GM12878 (cell line): Measurements from ENCODE around the gene IFT122. TPM values are rescaled to one million over a fixed set of nuclear protein-coding genes. Genes with fewer than 3 reads are reported as not detected.
A peak's percentile ranks its signal among the peaks of the same experiment; 100 is the strongest.

Experiments used
- polyA plus RNA-seq, 11 experiments: library from polyadenylated mRNA; depleted of rRNA in 4 of 11; unstranded in 6 of 11; stranded (reverse) in 5 of 11; fragments of >200 nt; fragmentation: Nextera tagmentation in 4 of 11; fragmentation: Illumina TruSeq in 1 of 11; extraction: Ambion mirVana in 4 of 11; extraction: Trizol in 1 of 11; gene quantifications; 1 replicate in 1 of 11; 2 replicates in 10 of 11; pipeline versions ENCODE4 v1.2.1 to v1.2.3, GENCODE V29; 2011 to 2016; ENCODE audit warnings: inconsistent platforms in 2 of 11, missing spikeins in 2 of 11, low read depth in 1 of 11
- small RNA-seq: library from RNA; depleted of rRNA; stranded (forward); fragments of <200 nt; gene quantifications from one replicate; pipeline ENCODE3, GENCODE V24; 2014
- total RNA-seq, 4 experiments: library from RNA; depleted of rRNA in 3 of 4; stranded (reverse); fragments of >200 nt in 3 of 4; fragmentation: Illumina TruSeq in 1 of 4; extraction: Trizol in 1 of 4; gene quantifications; 2 replicates each; pipeline versions ENCODE4 v1.2.1 to v1.2.3, GENCODE V29; 2013 to 2021

IFT122 gene
- total and polyA plus RNA-seq, 10 of the 15 experiments (the other 5 are each of a cell fraction or from before 2014, with no cell fraction given) = 1.8 to 19.2 (median 8.4) TPM

Small RNAs within 50 kb of the gene (small RNA-seq; reads per million reads assigned to genes)
- 7.9 reads per million, percentile 93 among the genes with 10 or more reads in this experiment for gene SNORA7B

Other genes with a start within 250 kb of the IFT122 start
- 106 and 118 TPM in 2 replicates for gene COPG1, start 190.6 kb upstream of the IFT122 start, total RNA-seq (2014; rRNA removed)
- gene COPG1, start 190.6 kb upstream of the IFT122 start, total RNA-seq (2014; rRNA removed; fragmentation: Illumina TruSeq; extraction: Trizol) = 80.5 and 87.2 TPM in 2 replicates
- gene COPG1, start 190.6 kb upstream of the IFT122 start, total RNA-seq (2021) = 128 and 138 TPM in 2 replicates
- 43.8 and 66.8 TPM in 2 replicates for gene COPG1, start 190.6 kb upstream of the IFT122 start, polyA plus RNA-seq (2011; rRNA removed)
- 62.0 and 78.1 TPM in 2 replicates for gene COPG1, start 190.6 kb upstream of the IFT122 start, polyA plus RNA-seq (2014; fragmentation: Illumina TruSeq; extraction: Trizol)
- 100 to 1,000 TPM in 1 of 2 experiments, 10 to 100 TPM in 1; 54.8 to 102 TPM for gene COPG1, start 190.6 kb upstream of the IFT122 start, polyA plus RNA-seq (2014; fragmentation: Nextera tagmentation; extraction: Ambion mirVana)
- gene COPG1, start 190.6 kb upstream of the IFT122 start, polyA plus RNA-seq (2014; rRNA removed) = 61.7 and 77.7 TPM in 2 replicates
- 100 to 1,000 TPM; 131 to 143 TPM for gene COPG1, start 190.6 kb upstream of the IFT122 start, polyA plus RNA-seq (2016; fragmentation: Nextera tagmentation; extraction: Ambion mirVana)
- gene HMCES, start 161.4 kb upstream of the IFT122 start, total RNA-seq (2014; rRNA removed) = 16.7 and 22.7 TPM in 2 replicates
- gene HMCES, start 161.4 kb upstream of the IFT122 start, total RNA-seq (2014; rRNA removed; fragmentation: Illumina TruSeq; extraction: Trizol) = 11.9 and 12.4 TPM in 2 replicates
- gene HMCES, start 161.4 kb upstream of the IFT122 start, total RNA-seq (2021) = 25.5 and 33.4 TPM in 2 replicates
- gene HMCES, start 161.4 kb upstream of the IFT122 start, polyA plus RNA-seq (2011; rRNA removed) = 21.3 and 42.6 TPM in 2 replicates
- gene HMCES, start 161.4 kb upstream of the IFT122 start, polyA plus RNA-seq (2014; fragmentation: Illumina TruSeq; extraction: Trizol) = 29.6 and 31.2 TPM in 2 replicates
- gene HMCES, start 161.4 kb upstream of the IFT122 start, polyA plus RNA-seq (2014; fragmentation: Nextera tagmentation; extraction: Ambion mirVana) = 10 to 100 TPM; 17.2 to 18.5 TPM
- gene HMCES, start 161.4 kb upstream of the IFT122 start, polyA plus RNA-seq (2014; rRNA removed) = 21.9 and 25.0 TPM in 2 replicates
- gene HMCES, start 161.4 kb upstream of the IFT122 start, polyA plus RNA-seq (2016; fragmentation: Nextera tagmentation; extraction: Ambion mirVana) = 10 to 100 TPM; 45.3 to 49.8 TPM
- gene EFCAB12, start 11.6 kb upstream of the IFT122 start, total RNA-seq (2014; rRNA removed) = 0.34 and 0.38 TPM in 2 replicates
- 0.27 and 0.37 TPM in 2 replicates for gene EFCAB12, start 11.6 kb upstream of the IFT122 start, total RNA-seq (2014; rRNA removed; fragmentation: Illumina TruSeq; extraction: Trizol)
- 0.61 and 0.67 TPM in 2 replicates for gene EFCAB12, start 11.6 kb upstream of the IFT122 start, total RNA-seq (2021)
- gene EFCAB12, start 11.6 kb upstream of the IFT122 start, polyA plus RNA-seq (2011; rRNA removed) = 0.36 and 0.38 TPM in 2 replicates
- 0.30 and 0.66 TPM in 2 replicates for gene EFCAB12, start 11.6 kb upstream of the IFT122 start, polyA plus RNA-seq (2014; fragmentation: Illumina TruSeq; extraction: Trizol)
- under 1 TPM; 0.02 to 0.03 TPM for gene EFCAB12, start 11.6 kb upstream of the IFT122 start, polyA plus RNA-seq (2014; fragmentation: Nextera tagmentation; extraction: Ambion mirVana)
- 0.81 and 0.85 TPM in 2 replicates for gene EFCAB12, start 11.6 kb upstream of the IFT122 start, polyA plus RNA-seq (2014; rRNA removed)
- under 1 TPM; 0.21 to 0.32 TPM for gene EFCAB12, start 11.6 kb upstream of the IFT122 start, polyA plus RNA-seq (2016; fragmentation: Nextera tagmentation; extraction: Ambion mirVana)
- 46.1 and 57.9 TPM in 2 replicates for gene MBD4, start 276 bp upstream of the IFT122 start, total RNA-seq (2014; rRNA removed)
- 56.6 and 57.2 TPM in 2 replicates for gene MBD4, start 276 bp upstream of the IFT122 start, total RNA-seq (2014; rRNA removed; fragmentation: Illumina TruSeq; extraction: Trizol)
- 42.2 and 44.1 TPM in 2 replicates for gene MBD4, start 276 bp upstream of the IFT122 start, total RNA-seq (2021)
- gene MBD4, start 276 bp upstream of the IFT122 start, polyA plus RNA-seq (2011; rRNA removed) = 43.9 and 65.4 TPM in 2 replicates
- 59.0 and 71.3 TPM in 2 replicates for gene MBD4, start 276 bp upstream of the IFT122 start, polyA plus RNA-seq (2014; fragmentation: Illumina TruSeq; extraction: Trizol)
- 10 to 100 TPM; 17.7 to 23.6 TPM for gene MBD4, start 276 bp upstream of the IFT122 start, polyA plus RNA-seq (2014; fragmentation: Nextera tagmentation; extraction: Ambion mirVana)
- gene MBD4, start 276 bp upstream of the IFT122 start, polyA plus RNA-seq (2014; rRNA removed) = 48.2 and 51.8 TPM in 2 replicates
- gene MBD4, start 276 bp upstream of the IFT122 start, polyA plus RNA-seq (2016; fragmentation: Nextera tagmentation; extraction: Ambion mirVana) = 10 to 100 TPM; 52.8 to 54.7 TPM
- gene RHO, start 88.4 kb downstream of the IFT122 start, total RNA-seq (2014; rRNA removed) = not detected in 2 replicates
- gene RHO, start 88.4 kb downstream of the IFT122 start, total RNA-seq (2014; rRNA removed; fragmentation: Illumina TruSeq; extraction: Trizol) = not detected in 2 replicates
- not detected in 2 replicates for gene RHO, start 88.4 kb downstream of the IFT122 start, total RNA-seq (2021)
- gene RHO, start 88.4 kb downstream of the IFT122 start, polyA plus RNA-seq (2011; rRNA removed) = not detected in 2 replicates
- gene RHO, start 88.4 kb downstream of the IFT122 start, polyA plus RNA-seq (2014; fragmentation: Illumina TruSeq; extraction: Trizol) = not detected in 2 replicates
- gene RHO, start 88.4 kb downstream of the IFT122 start, polyA plus RNA-seq (2014; fragmentation: Nextera tagmentation; extraction: Ambion mirVana) = not detected
- gene RHO, start 88.4 kb downstream of the IFT122 start, polyA plus RNA-seq (2014; rRNA removed) = not detected in 2 replicates
- gene RHO, start 88.4 kb downstream of the IFT122 start, polyA plus RNA-seq (2016; fragmentation: Nextera tagmentation; extraction: Ambion mirVana) = not detected
- gene H1-8, start 103.0 kb downstream of the IFT122 start, total RNA-seq (2014; rRNA removed) = not detected in 2 replicates
- not detected in 2 replicates for gene H1-8, start 103.0 kb downstream of the IFT122 start, total RNA-seq (2014; rRNA removed; fragmentation: Illumina TruSeq; extraction: Trizol)
- gene H1-8, start 103.0 kb downstream of the IFT122 start, total RNA-seq (2021) = not detected in 2 replicates
- not detected in 2 replicates for gene H1-8, start 103.0 kb downstream of the IFT122 start, polyA plus RNA-seq (2011; rRNA removed)
- not detected in 2 replicates for gene H1-8, start 103.0 kb downstream of the IFT122 start, polyA plus RNA-seq (2014; fragmentation: Illumina TruSeq; extraction: Trizol)
- not detected for gene H1-8, start 103.0 kb downstream of the IFT122 start, polyA plus RNA-seq (2014; fragmentation: Nextera tagmentation; extraction: Ambion mirVana)
- not detected in 2 replicates for gene H1-8, start 103.0 kb downstream of the IFT122 start, polyA plus RNA-seq (2014; rRNA removed)
- not detected for gene H1-8, start 103.0 kb downstream of the IFT122 start, polyA plus RNA-seq (2016; fragmentation: Nextera tagmentation; extraction: Ambion mirVana)
- gene PLXND1, start 166.5 kb downstream of the IFT122 start, total RNA-seq (2014; rRNA removed) = 0.16 TPM in 1 of 2 replicates, not detected in the other
- gene PLXND1, start 166.5 kb downstream of the IFT122 start, total RNA-seq (2014; rRNA removed; fragmentation: Illumina TruSeq; extraction: Trizol) = not detected in 2 replicates
- 0.66 and 2.3 TPM in 2 replicates for gene PLXND1, start 166.5 kb downstream of the IFT122 start, total RNA-seq (2021)
- 0.01 TPM in 1 of 2 replicates, not detected in the other for gene PLXND1, start 166.5 kb downstream of the IFT122 start, polyA plus RNA-seq (2011; rRNA removed)
- gene PLXND1, start 166.5 kb downstream of the IFT122 start, polyA plus RNA-seq (2014; fragmentation: Illumina TruSeq; extraction: Trizol) = not detected in 2 replicates
- gene PLXND1, start 166.5 kb downstream of the IFT122 start, polyA plus RNA-seq (2014; fragmentation: Nextera tagmentation; extraction: Ambion mirVana) = not detected
- 0.08 and 0.72 TPM in 2 replicates for gene PLXND1, start 166.5 kb downstream of the IFT122 start, polyA plus RNA-seq (2014; rRNA removed)
- not detected for gene PLXND1, start 166.5 kb downstream of the IFT122 start, polyA plus RNA-seq (2016; fragmentation: Nextera tagmentation; extraction: Ambion mirVana)